Lung (tissue), 12 donors: Measurements from ENCODE around the gene SLC45A3. TPM values are rescaled to one million over a fixed set of nuclear protein-coding genes. Genes with fewer than 3 reads are reported as not detected.

ENCODE experiments used
- ATAC-seq: fragments of 200-7000 bp; cut with Tn5 transposase; one replicate; pipeline ENCODE4 v1.9.1; 2020; ENCODE audit warnings: moderate number of reproducible peaks; ENCODE audit not compliant: insufficient read depth, low FRiP score
- DNase-seq, 3 donors: peaks; one replicate each; pipeline ENCODE4 v3.0.0-alpha.2; 2013 to 2017
- H3K27ac ChIP-seq, 2 donors: one replicate each; pipeline ENCODE4 v1.5.1; 2013; ENCODE audit warnings: mild to moderate bottlenecking in 2 of 2, moderate library complexity in 2 of 2, control low read depth in 1 of 2, inconsistent platforms in 1 of 2, low read depth in 1 of 2, low read length in 1 of 2
- H3K27me3 ChIP-seq, 3 donors: one replicate each; pipeline ENCODE4 v1.5.1; 2013; ENCODE audit warnings: low read length in 2 of 3; ENCODE audit not compliant: control insufficient read depth in 3 of 3, insufficient read depth in 3 of 3
- H3K36me3 ChIP-seq, 4 donors: one replicate each; pipeline ENCODE4 v1.5.1; 2013; ENCODE audit warnings: low read length in 4 of 4, mild to moderate bottlenecking in 1 of 4, moderate library complexity in 1 of 4; ENCODE audit not compliant: control insufficient read depth in 4 of 4, insufficient read depth in 4 of 4
- H3K4me1 ChIP-seq, 5 donors: one replicate each; pipeline ENCODE4 v1.5.1; 2013; ENCODE audit warnings: low read length in 5 of 5, mild to moderate bottlenecking in 2 of 5, moderate library complexity in 1 of 5; ENCODE audit not compliant: control insufficient read depth in 5 of 5, insufficient read depth in 5 of 5
- H3K4me3 ChIP-seq: one replicate; pipeline ENCODE4 v1.5.1; 2013; ENCODE audit warnings: mild to moderate bottlenecking, control low read depth, moderate library complexity
- H3K9ac ChIP-seq, 2 donors: one replicate each; pipeline ENCODE4 v1.5.1; 2013; ENCODE audit warnings: low read length in 2 of 2, control low read depth in 1 of 2; ENCODE audit not compliant: insufficient read depth in 1 of 2
- H3K9me3 ChIP-seq, 4 donors: one replicate each; pipeline ENCODE4 v1.5.1; 2013; ENCODE audit warnings: low read length in 3 of 4, mild to moderate bottlenecking in 1 of 4, moderate library complexity in 1 of 4; ENCODE audit not compliant: control insufficient read depth in 4 of 4, insufficient read depth in 3 of 4
- CTCF ChIP-seq: IDR thresholded peaks from 2 replicates; pipeline ENCODE4 v1.5.1; 2012; ENCODE audit warnings: mild to moderate bottlenecking; ENCODE audit errors: control extremely low read depth, extremely low read depth
- WGBS, 2 donors: extraction: QIAGEN DNeasy Blood & Tissue Kit; methylation state at CpG; one replicate each; pipeline ENCODE4 v1.1.7; 2013; 5-methylcytosine and 5-hydroxymethylcytosine counted together
- polyA plus RNA-seq, 2 donors: library from polyadenylated mRNA; stranded (reverse); fragments of 200-250 nt; gene quantifications; one replicate each; pipeline ENCODE4 v1.2.1, GENCODE V29; 2013
- total RNA-seq, 2 donors: library from RNA; depleted of rRNA in 1 of 2; stranded (reverse); fragments of >200 nt in 1 of 2; gene quantifications; one replicate each; pipeline ENCODE4 v1.2.1, GENCODE V29; 2014 to 2021
- donor health status: control.
- donor health status: control.
- donor health status: Bipolar disorder and iron deficiency.
- donor health status: healthy.
- donor health status: DM: yes; HTN: yes; CAD: no.

The SLC45A3 gene
- total and polyA plus RNA-seq, 4 donors: 2.1 to 8.6 (median 3.9) TPM

DNA sequence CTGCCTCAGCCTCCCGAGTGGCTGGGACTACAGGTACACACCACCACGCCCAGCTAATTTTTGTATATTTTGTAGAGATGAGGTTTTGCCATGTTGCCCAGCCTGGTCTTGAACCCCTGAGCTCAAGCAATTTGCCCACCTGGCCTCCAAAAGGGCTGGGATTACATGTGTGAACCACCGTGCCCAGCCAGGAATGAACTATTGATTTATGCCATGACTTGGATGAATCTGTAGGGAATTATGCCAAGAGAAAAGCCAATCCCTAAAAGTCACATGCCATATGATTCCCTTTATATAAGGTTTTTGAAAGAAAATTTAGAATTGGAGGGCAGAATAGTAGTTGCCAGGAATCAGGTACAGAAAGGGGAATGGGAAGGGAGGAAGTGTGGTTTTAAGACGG is 19.1 kb upstream of the SLC45A3 start:
- no peak for TF ChIP-seq CTCF
- Histone ChIP-seq H3K36me3 (peaks cover 0 to 2% (median 0%) of the 10 kb centered on the region in 4 donors), H3K4me3 (no peak overlapping the region), H3K9me3 (no peaks in the 10 kb centered on the region), H3K27ac (no peak overlapping the region), H3K4me1 (peaks cover 3 to 19% (median 3%) of the 10 kb centered on the region in 5 donors), H3K9ac (no peak overlapping the region), H3K27me3 (no peaks in the 10 kb centered on the region)
- ATAC-seq (no peak), DNase-seq (no peak)
- WGBS, 2 donors: 86 to 87% methylated on average over 4 of the region's 4 CpGs

- ATAC-seq (no peak), DNase-seq (no peak)
- Histone ChIP-seq H3K36me3 (no peaks in the 10 kb centered on the region), H3K9me3 (no peaks in the 10 kb centered on the region), H3K4me3 (no peak overlapping the region), H3K4me1 (peaks cover 3 to 20% (median 3%) of the 10 kb centered on the region in 5 donors), H3K27ac (no peak overlapping the region), H3K9ac (no peak overlapping the region), H3K27me3 (no peaks in the 10 kb centered on the region)
- no peak for TF ChIP-seq CTCF
- 91 to 94% methylated on average over 4 of the region's 4 CpGs for WGBS, 2 donors
These were observed 18.6 kb upstream of the SLC45A3 start for GRCh38 chr1:205698921-205699320.

- no peak for TF ChIP-seq CTCF
- no peaks in the 10 kb centered on the region for H3K27me3 ChIP-seq
- WGBS, 2 donors: 39 to 54% methylated on average over 12 of the region's 12 CpGs
- no peak overlapping the region for H3K27ac ChIP-seq
- no peaks in the 10 kb centered on the region for H3K36me3 ChIP-seq
- H3K9ac ChIP-seq: no peak overlapping the region
- peaks cover 0 to 26% (median 4%) of the 10 kb centered on the region in 5 donors for H3K4me1 ChIP-seq
- no peaks in the 10 kb centered on the region for H3K9me3 ChIP-seq
- ATAC-seq (no peak), DNase-seq (no peak)
- H3K4me3 ChIP-seq: no peak overlapping the region
These were observed 13.2 kb upstream of the SLC45A3 start for GRCh38 chr1:205693421-205693991.

DNA sequence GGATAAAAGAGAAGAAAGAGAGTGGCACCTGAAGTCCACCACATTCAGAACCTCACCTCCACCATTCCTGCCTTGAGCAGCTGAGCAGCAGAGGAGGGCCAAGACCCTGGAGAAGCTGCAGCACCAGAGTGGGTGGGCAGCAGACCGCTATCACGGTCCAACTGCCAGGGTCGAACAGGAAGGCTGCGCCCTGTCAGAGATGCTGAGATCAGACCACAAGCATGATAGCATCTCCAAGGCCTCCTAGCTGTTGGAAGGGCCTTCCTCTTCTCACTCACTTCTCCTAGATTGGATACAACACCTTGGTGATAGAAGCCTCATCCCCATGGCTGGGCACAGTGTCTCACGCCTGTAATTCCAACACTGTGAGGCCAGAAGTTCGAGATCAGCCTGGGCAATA is 12.1 kb upstream of the SLC45A3 start:
- no peak for TF ChIP-seq CTCF
- no peaks in the 10 kb centered on the region for H3K27me3 ChIP-seq
- H3K36me3 ChIP-seq: no peaks in the 10 kb centered on the region
- no peak for DNase-seq
- H3K4me1 ChIP-seq: peaks cover 0 to 26% (median 4%) of the 10 kb centered on the region in 5 donors
- ATAC-seq: no peak
- no peak overlapping the region for H3K27ac ChIP-seq
- 51 to 82% methylated on average over 6 of the region's 6 CpGs for WGBS, 2 donors
- no peaks in the 10 kb centered on the region for H3K9me3 ChIP-seq
- no peak overlapping the region for H3K4me3 ChIP-seq
- H3K9ac ChIP-seq: no peak overlapping the region
